Umbilical cord (tissue), 2 donors: Measurements from ENCODE around the gene UNK. TPM values are rescaled to one million over a fixed set of nuclear protein-coding genes. Genes with fewer than 3 reads are reported as not detected.
A peak's percentile ranks its signal among the peaks of the same experiment; 100 is the strongest.
"Not testable (repeated sequence)": the region's sequence is repeated elsewhere in the genome, so short reads cannot be mapped to it uniquely, and the experiment has no call there.

Experiments used
- DNase-seq: peaks from one replicate; pipeline ENCODE4 v3.0.0-alpha.2; 2015; ENCODE audit warnings: low spot score
- total RNA-seq: library from RNA; depleted of rRNA; stranded (reverse); fragments of >200 nt; gene quantifications from one replicate; pipeline ENCODE4 v1.2.3, GENCODE V29; 2014; ENCODE audit warnings: low replicate concordance; ENCODE audit not compliant: insufficient read depth

UNK gene
- total RNA-seq, 1 donor from 2014 or later = 7.5 TPM

DNA sequence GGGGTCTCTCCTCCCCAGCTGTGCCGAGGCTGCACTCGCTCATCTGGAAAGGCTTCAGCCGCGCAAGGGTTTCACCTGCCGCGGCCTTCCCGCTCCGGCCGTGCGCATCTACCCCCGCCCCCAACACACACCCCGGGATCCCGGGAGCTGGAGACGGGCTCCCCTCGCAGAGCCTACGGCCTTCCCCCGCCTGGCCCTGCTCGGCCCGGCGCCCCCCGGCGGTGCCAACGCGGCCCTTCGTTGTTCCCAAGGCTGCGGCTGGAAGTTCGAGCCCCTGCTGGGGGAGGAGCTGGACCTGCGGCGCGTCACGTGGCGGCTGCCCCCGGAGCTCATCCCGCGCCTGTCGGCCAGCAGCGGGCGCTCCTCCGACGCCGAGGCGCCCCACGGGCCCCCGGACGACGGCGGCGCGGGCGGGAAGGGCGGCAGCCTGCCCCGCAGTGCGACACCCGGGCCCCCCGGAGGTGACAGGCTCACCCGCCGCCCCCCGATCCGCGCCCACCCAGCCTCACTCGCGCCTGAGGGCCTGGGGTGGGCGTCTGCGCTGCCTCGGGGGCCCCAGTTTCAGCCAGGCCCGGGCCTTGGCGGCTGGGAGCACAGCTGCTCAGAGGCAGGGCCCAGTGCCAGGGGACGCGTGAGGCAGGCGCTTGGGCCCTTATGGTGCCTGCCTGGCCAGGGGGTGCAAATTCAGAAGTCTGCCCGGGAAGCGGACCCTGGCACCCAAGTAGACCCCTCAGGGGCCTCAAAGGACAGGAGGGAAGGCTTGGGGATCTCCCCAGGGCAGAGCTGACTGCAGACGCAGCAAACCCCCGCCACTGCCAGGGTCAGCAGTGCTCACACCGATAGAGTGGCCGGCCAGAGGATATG, 30.9 kb upstream of the UNK start:
- peak; percentile 79 for DNase-seq

DNA sequence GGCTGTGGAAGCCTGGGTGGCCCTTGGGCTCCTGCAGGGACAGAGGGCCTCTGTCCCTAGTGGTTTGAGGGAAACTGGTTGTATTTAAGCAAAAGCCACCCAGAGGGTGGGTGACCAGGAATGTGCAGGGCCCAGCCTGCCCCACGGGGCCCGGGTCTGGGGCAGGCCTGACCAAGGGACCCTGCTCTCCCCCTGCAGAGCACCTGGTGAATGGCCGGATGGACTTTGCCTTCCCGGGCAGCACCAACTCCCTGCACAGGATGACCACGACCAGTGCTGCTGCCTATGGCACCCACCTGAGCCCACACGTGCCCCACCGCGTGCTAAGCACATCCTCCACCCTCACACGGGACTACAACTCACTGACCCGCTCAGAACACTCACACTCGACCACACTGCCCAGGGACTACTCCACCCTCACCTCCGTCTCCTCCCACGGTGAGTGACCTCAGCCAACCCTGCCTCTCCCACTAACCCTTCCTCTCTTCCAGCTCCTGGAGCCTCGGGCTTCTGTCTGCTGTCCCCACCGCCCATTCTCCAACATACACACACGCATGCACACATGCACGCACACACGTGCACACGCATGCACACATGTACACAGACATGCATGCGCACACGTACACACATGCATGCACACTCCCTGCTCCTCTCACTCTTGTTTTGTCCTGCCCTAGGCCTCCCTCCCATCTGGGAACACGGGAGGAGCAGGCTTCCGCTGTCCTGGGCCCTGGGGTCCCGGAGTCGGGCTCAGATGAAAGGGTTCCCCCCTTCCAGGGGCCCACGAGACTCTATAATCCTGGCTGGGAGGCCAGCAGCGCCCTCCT, 30.0 kb upstream of the UNK start:
- DNase-seq = no peak

DNA sequence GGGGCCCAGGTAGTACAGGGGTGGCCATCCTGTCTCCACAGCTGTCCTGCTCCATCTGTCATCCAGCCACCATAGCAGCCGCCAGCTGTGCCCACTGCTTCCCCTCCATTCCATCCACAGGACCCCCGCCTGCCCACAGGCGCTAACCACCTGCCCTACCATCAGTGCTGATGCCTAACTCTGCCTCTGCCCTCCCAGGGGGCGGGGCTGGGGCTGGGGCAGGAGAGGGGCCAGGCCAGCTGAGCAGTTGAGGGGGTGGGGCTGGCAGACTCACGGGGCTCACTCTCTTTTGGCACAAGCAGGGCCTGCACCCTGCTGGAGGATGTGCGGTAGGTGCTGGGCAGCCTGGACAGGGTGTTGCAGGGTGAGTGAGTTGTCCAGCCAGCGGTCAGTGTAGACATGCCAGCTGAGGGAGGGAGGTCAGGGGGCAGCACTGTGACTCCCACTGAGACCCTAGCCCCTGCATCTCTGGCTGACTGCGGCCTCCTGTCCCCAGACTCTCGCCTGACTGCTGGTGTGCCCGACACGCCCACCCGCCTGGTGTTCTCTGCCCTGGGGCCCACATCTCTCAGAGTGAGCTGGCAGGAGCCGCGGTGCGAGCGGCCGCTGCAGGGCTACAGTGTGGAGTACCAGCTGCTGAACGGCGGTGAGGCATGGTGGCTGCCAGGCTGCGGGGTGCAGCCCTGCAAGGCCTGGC, 29.3 kb upstream of the UNK start:
- no peak for DNase-seq

- no peak for DNase-seq
These were observed 28.6 kb upstream of the UNK start for GRCh38 chr17:75755990-75756389.

DNA sequence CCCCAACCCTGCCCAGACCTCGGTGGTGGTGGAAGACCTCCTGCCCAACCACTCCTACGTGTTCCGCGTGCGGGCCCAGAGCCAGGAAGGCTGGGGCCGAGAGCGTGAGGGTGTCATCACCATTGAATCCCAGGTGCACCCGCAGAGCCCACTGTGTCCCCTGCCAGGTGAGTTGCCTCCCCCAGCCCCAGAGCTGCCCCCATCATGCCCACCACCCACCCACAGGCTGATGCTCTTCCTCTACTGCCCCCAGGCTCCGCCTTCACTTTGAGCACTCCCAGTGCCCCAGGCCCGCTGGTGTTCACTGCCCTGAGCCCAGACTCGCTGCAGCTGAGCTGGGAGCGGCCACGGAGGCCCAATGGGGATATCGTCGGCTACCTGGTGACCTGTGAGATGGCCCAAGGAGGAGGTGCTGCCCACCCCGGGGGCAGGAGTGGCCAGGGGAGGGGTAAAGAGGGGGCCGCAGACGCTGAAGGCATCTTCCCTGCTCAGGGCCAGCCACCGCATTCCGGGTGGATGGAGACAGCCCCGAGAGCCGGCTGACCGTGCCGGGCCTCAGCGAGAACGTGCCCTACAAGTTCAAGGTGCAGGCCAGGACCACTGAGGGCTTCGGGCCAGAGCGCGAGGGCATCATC, 28.0 kb upstream of the UNK start:
- no peak for DNase-seq

- no peak for DNase-seq
These were observed 27.4 kb upstream of the UNK start for GRCh38 chr17:75757086-75757681.

- DNase-seq = no peak
These were observed 26.3 kb upstream of the UNK start for GRCh38 chr17:75758131-75758905.

DNA sequence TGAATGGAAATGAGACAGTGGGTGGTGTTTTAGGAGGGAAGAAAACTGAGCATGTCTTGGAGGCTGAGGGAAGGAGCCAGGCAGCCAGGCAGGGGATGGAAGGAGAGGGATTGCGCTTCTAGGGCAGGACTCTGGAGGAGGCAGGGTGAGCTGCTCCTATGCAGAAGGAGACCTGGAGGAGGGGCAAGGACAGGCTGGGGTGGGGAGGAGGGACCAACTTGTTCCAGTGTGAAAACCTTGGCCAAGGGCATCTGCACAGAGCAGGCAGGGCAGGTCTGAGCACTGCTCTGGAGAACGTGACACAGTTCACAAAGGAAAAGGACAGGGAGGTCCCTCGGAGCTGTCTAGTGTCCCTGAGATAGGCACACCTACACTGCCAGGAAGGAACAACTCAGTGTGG, 25.1 kb upstream of the UNK start:
- no peak for DNase-seq

GRCh38 chr17:75759978-75760640, 24.5 kb upstream of the UNK start:
- not testable (repeated sequence) for DNase-seq

GRCh38 chr17:75762513-75763268, 21.9 kb upstream of the UNK start:
- DNase-seq = no peak

- DNase-seq = no peak
These were observed 21.4 kb upstream of the UNK start for GRCh38 chr17:75763269-75763607.

DNA sequence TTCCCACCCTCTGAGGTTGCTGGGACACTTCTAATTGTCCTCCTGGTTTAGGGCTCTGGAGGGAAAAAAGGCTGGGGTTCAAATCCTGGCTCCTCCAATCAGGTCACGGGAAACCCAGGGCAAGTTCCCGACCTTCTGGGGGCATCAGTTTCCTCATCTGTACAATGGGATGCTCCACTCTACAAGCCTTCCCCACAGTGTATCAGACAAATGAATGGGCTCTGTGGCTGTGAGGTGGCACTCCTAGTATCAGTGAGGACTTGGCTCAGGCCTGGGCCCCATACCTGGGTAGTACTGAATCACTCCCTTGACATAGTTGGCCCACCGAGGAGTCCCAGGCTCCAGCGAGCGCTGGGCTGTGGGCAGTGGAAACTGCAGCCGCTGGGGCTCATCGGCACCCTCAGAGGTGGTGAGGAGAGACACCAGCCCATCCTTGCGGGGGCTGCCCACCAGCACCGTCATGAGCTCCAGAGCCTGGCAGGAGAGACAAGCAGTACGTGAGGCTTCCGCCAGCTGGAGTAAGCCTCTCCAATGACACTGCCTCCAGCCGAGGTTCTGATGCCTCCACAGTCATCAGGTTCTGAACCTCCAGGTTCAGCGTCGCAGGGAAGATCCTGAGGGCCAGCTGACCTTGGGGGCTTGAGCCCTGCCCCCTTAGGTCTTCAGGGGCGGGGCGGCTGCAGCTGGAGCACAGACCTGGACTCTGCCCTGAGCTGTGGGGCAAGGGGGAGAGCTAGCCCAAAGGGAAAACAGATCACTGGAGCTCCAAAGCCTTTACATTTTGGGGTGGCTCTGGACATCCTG, 20.8 kb upstream of the UNK start:
- no peak for DNase-seq

- no peak for DNase-seq
These were observed 20.2 kb upstream of the UNK start for GRCh38 chr17:75764417-75764710.

- DNase-seq = peak; percentile 77
These were observed 19.7 kb upstream of the UNK start, which contains the start of gene GALK1 for GRCh38 chr17:75764711-75765421. Gene GALK1 (minus strand): TSS chr17:75765192. CDS start chr17:75765136, 56 bp downstream.

DNA sequence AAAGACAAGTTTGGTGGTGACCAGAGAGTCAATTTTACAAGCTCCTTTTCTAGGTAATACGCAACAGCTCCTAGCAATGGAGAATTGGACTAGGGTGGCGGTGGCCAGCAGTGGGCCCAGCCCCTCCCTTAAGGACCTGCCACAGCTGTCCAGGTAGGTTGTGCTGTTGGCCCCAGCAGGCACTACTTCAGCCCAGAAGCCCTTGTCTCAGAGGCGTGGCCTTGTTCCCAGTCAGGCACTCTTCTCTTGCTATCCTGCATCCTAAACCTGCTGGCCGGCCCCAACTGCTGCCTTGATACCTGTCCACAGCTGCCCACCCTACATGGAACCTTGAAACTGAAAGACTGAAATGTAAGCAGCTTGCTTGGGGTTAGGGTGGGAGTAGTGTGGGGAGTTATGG, 18.6 kb upstream of the UNK start:
- DNase-seq = no peak

- DNase-seq = no peak
These were observed 16.7 kb upstream of the UNK start for GRCh38 chr17:75767881-75768280.

GRCh38 chr17:75769536-75769935, 15.1 kb upstream of the UNK start:
- DNase-seq = no peak
